DND-41 (cell line): ENCODE data around the gene LYRM1.

Experiments
- CTCF ChIP-seq: IDR thresholded peaks from 2 replicates; pipeline ENCODE4 v1.5.1; 2012; ENCODE audit warnings: borderline replicate concordance, low read length, moderate library complexity, mild to moderate bottlenecking; ENCODE audit not compliant: poor library complexity, severe bottlenecking; ENCODE audit errors: extremely low read depth
- EZH2 ChIP-seq: IDR thresholded peaks from 3 replicates; pipeline ENCODE4 v1.6.1; 2012; ENCODE audit warnings: borderline replicate concordance, low read depth, mild to moderate bottlenecking, moderate library complexity, low read length, inconsistent platforms; ENCODE audit not compliant: severe bottlenecking

- no peak for TF ChIP-seq CTCF
- TF ChIP-seq EZH2: no peak
These were observed 481 bp downstream of the LYRM1 start for GRCh38 chr16:20901068-20901435.
